ENCODE data around the gene OR2M2.

The OR2M2 gene, protein sequence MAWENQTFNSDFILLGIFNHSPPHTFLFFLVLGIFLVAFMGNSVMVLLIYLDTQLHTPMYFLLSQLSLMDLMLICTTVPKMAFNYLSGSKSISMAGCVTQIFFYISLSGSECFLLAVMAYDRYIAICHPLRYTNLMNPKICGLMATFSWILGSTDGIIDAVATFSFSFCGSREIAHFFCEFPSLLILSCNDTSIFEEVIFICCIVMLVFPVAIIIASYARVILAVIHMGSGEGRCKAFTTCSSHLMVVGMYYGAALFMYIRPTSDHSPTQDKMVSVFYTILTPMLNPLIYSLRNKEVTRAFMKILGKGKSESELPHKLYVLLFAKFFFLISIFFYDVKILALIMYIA

DNA sequence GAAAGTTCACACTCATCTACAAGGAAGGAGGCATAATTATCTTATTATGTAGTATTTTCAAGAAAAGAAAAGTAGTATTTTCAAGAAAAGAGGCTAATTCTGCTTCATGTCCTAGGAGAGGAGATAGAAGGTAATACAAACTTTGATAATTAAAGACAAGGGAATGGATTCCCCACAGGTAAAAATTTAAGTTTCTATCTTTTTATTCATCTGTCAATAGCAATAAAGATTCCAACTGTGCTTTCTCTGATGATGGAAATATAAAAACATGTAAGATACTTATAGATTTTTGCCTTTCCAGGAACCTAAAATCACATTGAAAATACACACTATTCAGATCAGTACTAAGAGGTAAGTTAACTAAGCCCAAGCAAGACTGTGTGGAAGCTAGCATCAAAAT is at the start of gene OR2M2:
Gene OR2M2, plus strand, starts transcription at position 301 of the 400 bp plus-strand sequence. CDS start 5,165 bp downstream, outside the sequence.
- DNase-seq = no peak

DNA sequence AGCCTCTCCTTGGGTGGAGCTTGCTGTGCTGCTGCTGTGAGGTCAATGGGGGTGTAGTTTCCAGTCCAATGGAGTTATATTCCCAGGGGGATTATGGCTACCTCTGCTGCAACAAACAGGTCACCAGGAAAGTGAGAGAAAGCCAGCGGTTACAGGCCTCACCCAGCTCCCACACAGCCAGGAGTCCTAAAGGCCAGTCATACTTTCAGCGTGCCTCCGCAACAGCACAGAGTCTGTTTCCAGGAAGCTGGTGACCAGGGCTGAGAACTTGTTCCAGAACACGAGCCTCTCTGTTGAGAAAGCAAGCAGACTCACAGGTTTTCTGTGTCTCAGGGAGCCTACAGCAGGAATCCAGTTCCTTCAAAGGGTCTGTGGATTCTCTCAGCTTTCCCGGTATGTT is 47.0 kb upstream of the OR2M2 start:
- DNase-seq = no peak

DNA sequence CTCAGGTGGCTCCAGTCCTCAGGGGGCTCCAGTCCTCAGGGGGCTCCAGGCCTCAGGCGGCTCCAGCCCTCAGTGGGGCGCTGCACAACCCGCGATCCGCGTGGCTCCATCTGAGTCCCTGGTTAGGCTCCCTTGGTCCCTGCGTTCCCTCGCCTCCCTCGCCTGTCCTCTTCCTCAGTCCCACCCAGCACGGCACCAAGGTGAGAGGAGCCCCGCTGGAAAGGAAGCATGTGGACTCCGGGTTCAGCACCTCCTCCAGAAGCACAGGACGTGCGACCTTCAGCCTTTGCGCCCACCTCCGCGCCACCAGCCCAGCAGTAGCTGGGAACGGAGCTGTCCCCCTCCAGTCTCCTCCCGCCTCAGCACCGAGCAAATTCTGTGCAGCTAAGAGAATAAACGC is 37.8 kb upstream of the OR2M2 start:
- DNase-seq = no peak

DNA sequence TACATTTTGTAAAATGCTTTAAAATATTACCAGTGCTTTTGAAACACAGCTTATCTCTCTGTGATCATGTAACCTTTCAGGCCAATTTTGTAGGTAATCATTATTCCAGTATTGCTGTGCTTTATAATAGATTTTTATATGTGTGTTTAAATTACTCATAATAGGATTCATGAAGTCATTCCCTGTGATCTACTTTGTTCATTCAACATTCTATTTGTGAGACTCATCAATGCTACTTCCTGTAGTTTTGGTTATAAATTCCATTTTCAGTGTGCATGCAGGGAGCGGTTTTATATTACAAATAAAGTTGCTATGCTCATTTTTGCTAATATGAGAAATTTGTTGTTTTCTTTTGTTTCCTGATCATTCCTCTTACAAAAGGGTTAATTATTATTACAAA is 33.8 kb upstream of the OR2M2 start:
- DNase-seq = no peak

DNA sequence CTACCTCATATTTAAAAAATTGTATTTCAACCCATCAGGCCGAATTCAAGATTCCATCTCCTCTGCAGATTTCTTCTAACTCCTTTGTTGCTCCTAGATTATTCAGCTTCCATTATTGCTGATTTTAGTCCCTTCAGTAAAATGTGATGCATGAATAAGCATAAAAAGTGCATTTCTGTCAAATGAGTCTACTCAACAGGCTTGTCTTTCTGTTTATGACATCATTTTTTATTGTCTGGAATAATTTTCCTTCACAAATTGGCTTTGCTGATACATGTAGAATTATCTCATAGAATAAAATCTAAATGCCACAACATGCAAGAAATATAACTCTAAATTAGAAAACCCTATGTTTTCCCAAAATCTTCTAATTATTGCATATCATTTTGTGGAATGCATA is 31.3 kb upstream of the OR2M2 start:
- DNase-seq = no peak

DNA sequence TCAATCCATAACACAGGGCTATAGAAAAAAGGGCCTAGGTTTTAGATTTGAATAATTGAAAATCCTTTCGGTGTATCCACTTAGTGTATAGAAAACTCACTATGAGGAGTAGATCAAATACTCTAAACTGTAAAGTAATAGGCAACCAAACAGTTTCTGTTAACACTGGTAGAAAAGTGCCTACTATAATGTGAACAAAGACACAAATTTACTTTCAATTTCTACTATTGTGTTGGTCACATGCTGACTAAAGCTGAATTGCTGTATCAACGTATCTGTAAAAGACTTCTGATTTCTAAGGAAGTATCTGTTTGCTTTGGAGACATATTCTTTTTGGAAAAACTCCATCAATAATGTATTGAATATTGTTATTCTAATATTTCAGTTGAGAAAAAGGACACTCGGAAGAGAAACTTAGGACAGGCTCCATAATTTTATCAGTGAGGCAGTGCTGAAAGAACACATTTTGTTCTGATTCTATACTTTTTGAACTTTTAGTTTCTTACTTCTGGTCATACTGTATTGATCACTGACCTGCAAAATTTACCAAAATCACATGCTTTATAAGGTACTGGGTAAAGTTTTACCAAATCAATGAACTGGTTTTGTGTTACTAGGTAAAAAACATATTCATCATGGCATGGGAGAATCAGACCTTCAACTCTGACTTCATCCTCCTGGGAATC is 30.0 kb upstream of the OR2M2 start, which contains the start of gene OR2M5:
Gene OR2M5, plus strand, starts transcription at position 636 of the 686 bp plus-strand sequence. Its CDS starts 0 bp downstream, at position 636.
- no peak for DNase-seq

DNA sequence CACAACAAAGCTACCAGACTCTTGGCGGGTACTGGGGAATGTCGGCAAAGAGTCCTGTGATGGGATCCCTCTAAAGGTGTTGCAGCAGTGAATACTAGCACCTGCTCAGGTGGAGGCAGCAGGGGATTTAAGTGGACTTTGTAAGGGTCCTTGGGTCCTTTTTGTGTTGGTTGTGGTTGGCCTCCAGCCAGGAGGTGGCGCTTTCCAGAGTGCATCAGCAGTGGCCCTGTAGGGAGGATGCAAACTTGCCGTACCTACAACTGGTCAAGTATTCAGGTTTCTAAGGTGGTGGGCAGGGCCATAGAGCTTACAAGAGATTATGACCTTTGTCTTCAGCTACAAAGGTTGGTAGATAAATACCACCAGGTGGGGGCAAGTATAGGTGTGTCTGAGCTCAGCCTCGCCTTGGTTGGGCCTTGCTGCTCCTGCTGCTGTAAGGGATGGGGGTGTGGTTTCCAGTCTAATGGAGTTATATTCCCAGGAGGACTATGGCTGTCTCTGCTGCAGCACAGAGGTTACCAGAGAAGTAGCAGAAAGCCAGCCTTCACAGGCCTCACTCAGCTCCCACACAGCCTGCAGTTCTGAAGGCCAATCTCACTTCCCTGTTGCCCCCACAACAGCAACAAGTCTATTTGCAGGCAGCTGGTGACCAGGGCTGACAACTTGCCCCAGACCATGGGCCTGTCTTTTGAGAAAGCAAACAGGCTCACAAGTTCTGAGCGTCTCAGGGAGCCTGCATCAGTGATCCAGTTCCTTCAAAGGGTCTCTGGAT is 22.4 kb upstream of the OR2M2 start:
- DNase-seq = no peak

DNA sequence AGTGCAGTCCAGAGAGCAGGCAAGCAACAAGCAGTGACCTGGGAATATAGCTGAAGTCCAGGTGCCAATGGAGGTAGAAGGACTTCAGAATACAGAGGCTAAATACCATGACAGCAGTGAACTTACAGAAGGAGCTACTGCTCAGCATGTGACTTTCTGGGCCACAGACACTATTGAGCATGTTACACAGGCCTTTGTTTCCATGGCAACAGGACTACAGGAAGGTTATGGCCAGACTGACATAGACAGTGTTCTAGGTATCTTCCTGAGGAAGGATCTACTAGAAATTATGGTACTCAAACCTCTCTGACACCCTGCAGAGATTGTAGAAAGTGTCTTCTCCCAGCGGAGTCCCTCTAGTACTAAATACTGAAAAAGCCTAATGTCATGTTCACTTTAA is 18.7 kb upstream of the OR2M2 start:
- no peak for DNase-seq

DNA sequence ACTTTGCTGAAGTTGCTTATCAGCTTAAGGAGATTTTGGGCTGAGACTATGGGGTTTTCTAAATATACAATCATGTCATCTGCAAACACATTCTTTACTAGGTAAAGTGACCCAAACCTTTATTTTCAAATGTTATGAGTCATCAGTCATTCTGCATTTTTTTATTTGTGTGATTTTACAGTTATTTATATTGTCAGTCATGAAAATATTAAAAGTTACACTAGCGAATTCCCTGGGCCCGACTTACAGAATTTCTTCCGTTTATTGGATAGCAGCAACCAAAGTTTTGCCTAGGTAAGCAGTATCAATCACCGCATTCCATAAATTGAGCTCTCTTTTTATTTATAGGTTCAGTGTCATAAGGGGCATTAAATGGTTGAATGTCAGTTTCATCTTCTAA is 15.9 kb upstream of the OR2M2 start:
- DNase-seq = no peak

DNA sequence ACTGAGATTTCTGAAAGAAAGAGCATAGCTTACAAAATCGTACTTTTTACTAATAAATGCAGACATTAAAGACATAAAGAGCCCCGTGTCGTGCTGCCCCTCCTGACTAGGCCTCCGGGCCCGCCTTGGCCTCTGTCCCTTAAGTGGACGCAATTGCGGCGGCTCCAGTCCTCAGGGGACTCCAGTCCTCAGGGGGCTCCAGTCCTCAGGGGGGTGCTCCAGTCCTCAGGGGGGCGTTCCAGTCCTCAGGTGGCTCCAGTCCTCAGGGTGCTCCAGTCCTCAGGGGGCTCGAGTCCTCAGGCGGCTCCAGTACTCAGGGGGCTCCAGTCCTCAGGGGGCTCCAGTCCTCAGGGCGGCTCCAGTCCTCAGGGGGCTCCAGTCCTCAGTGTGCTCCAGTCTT is 10.6 kb upstream of the OR2M2 start:
- no peak for DNase-seq

DNA sequence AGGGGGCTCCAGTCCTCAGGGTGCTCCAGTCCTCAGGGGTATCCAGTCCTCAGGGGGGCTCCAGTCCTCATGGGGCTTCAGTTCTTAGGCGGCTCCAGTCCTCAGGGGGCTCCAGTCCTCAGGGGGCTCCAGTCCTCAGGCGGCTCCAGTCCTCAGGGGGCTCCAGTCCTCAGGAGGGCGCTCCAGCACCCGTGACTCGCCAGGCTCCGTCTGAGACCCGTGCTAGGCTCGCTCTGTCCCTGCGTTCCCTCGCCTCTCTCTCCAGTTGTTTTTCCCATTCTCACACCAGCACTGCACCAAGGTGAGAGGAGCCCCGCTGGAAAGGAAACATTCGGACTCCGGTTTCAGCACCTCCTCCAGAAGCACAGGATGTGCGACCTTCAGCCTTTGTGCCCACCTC is 9.4 kb upstream of the OR2M2 start:
- no peak for DNase-seq

DNA sequence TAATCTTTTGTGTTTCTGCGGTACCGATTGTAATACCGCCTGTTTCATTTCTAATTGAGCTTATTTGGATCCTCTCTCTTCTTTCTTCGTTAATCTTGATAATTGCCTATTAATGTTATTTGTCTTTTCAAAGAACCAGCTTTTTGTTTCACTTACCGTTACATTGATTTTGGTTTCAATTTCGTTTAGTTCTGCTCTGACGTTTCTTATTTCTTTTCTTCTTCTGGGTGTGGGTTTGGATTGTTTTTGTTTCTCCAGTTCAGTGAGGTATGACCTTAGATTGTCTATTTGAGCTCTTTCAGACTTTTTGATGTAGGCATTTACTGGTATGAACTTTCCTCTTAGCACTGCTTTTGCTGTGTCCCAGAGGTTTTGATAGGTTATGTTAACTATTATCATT is 9.4 kb downstream of the OR2M2 start:
- DNase-seq = no peak

DNA sequence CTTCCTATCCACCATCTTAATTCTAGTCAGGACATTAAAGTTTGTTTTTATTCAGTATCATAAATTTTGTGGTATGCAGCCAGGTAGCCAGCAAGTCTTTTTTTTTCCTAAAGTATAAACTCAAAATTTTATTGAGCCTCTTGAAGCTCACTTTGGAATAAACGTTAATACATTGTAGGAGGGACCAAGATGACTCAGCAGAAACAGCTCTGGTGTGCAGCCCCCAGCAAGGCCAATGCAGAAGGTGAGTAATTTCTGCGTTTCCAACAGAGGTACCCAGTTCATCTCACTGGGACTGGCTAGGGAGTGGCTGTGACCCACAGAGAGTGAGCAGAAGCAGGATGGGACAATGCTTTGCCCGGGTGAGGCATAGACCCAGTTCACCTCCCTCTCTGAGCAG is 12.7 kb downstream of the OR2M2 start:
- DNase-seq = no peak

DNA sequence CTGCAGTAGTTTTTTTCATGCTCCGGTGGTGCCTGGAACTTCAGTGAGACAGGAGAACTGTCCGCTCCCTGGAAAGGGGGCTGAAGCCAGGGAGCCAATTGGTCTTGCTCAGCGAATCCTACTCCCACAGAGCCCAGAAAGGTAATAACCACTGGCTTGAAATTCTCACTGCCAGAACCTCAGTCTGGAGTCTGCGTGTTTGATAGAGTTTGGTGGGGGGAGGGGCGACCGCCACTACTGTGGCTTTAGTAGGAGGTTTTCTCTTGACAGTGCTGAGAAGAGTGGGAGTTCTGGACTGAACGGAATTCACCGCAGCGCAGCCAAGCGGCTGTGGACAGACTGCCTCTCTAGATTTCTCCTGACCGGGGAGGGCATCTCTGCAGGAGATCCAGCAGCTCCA is 14.4 kb downstream of the OR2M2 start:
- DNase-seq = no peak

DNA sequence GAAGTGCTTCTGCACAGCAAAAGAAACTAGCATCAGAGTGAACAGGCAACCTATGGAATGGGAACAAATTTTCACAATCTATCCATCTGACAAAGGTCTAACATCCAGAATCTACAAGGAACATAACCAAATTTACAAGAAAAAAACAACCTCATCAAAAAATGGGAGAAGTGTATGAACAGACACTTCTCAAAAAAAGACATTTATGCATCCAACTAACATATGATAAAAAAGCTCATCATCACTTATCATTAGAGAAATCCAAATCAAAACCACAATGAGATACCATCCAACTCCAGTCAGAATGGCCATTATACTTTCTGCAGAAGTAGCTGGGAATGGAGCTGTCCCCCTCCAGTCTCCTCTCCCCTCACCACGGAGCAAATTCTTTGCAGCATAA is 19.5 kb downstream of the OR2M2 start:
- DNase-seq = no peak

DNA sequence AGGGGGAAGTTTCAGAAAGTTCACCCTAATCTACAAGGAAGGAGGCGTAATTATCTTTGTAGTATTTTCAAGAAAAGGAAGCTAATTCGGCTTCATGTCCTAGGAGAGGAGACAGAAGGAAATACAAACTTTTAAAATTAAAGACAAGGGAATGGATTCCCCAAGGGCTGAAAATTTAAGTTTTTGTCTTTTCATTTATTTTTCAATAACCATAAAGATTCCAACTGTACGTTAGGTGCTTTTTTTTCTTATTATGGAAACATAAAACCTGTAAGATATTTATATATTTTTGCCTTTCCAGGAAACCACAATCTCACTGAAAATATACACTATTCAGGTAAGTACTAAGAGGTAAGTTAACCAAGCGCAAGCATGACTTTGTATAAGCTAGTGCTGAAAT is 22.3 kb downstream of the OR2M2 start, which contains the start of gene OR2M3:
Gene OR2M3, plus strand, starts transcription at position 301 of the 400 bp plus-strand sequence. CDS start 5,803 bp downstream, outside the sequence.
- no peak for DNase-seq

DNA sequence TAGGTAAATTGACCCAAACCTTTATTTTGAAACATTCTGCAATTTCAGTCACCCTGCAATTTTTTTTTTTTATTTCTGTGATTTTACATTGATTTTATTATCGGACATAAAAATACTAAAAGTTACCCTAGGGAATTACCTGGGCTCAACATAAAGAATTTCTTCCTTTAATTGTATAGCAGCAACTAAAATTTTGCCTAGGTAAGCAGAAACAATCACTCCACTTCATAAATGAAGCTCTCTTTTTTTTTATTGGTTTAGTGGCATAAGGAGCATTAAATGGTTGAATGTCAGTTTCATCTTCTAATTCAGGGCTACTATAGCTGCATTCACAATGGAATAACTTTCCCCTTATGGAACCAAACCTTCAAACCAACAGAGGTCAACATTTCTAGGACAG is 41.3 kb downstream of the OR2M2 start:
- no peak for DNase-seq

DNA sequence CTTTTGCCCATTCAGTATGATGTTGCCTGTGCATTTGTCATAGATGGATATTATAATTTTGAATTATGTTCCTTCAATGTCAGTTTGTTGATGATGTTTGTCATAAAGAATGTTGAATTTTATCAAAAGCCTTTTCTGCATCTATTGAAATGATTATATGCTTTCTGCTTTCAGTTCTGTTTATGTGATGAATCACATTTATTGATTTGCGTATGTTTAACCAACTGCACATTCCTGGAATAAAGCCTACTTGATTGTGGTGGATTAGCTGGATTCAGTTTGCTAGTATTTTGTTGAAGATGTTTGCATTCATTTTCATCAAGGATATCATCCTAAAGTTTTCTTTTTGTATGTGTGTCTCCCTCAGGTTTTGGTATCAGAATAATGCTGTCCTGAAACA is 50.9 kb downstream of the OR2M2 start:
- DNase-seq = no peak

DNA sequence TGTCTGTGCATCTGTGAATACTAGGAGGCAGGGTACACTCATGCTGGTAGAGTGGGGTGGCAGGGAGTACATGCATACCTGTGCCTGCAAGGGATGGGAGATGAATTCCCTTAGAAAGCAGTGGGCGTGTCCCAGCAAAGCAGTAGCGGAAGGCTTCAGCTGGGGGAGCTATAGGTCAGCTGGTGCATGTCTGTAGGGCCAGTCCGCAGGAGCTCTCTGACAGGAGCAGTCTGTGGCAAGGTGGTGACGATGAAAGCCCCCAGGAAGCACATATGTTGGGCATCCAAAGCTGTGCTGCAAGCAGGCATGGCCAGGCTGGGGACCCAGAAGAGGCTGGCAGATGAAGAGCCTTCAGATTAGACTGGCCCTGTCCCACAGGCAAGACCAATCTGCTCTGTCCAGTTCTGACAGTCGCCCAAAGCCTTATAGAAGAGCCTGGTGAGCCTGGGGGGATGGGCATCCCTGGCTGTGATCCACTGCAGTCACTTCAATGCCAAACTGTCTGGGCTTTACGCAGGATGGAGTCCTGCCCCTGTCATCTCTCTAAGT is 54.8 kb downstream of the OR2M2 start:
- DNase-seq = no peak
